HEK293T (cell line): ENCODE results near the gene ANKRD65.
"Not testable (repeated sequence)": the region's sequence is repeated elsewhere in the genome, so short reads cannot be mapped to it uniquely, and the experiment has no call there.

Source experiments
- CTCF ChIA-PET: fragments of 350-600 bp; formaldehyde crosslinking; extraction: SDS; loops from one replicate; lab custom pipeline; 2021; ENCODE audit warnings: antibody characterized with exemption, inconsistent platforms; lab: Yijun Ruan, JAX
- POLR2A ChIA-PET: fragments of 350-600 bp; formaldehyde crosslinking; extraction: SDS; loops from one replicate; lab custom pipeline; 2020; ENCODE audit warnings: antibody characterized with exemption, inconsistent platforms; lab: Yijun Ruan, JAX
- DNase-seq: peaks from one replicate; pipeline ENCODE4 v3.0.0; 2012; ENCODE audit warnings: mixed read lengths; ENCODE audit errors: extremely low spot score
- ARNT ChIP-seq: fragments of 450-650 bp; IDR thresholded peaks from 2 replicates; pipeline ENCODE4 v1.6.1; 2017; ENCODE audit warnings: mild to moderate bottlenecking
- BHLHE40 ChIP-seq: fragments of 450-650 bp; IDR thresholded peaks from 2 replicates; pipeline ENCODE4 v1.6.1; 2016; ENCODE audit warnings: mild to moderate bottlenecking, moderate library complexity, borderline replicate concordance
- CTBP1 ChIP-seq: fragments of 450-650 bp; IDR thresholded peaks from 2 replicates; pipeline ENCODE4 v1.6.1; 2016; ENCODE audit warnings: borderline replicate concordance
- ELF4 ChIP-seq: fragments of 450-650 bp; IDR thresholded peaks from 2 replicates; pipeline ENCODE4 v1.6.1; 2017; ENCODE audit warnings: antibody characterized with exemption
- FOXA1 ChIP-seq: fragments of 450-650 bp; IDR thresholded peaks from 2 replicates; pipeline ENCODE4 v1.6.1; 2016; ENCODE audit warnings: mild to moderate bottlenecking
- FOXK2 ChIP-seq: fragments of 450-650 bp; IDR thresholded peaks from 2 replicates; pipeline ENCODE4 v1.6.1; 2016; ENCODE audit warnings: mild to moderate bottlenecking
- FOXM1 ChIP-seq: fragments of 450-650 bp; IDR thresholded peaks from 2 replicates; pipeline ENCODE4 v1.6.1; 2017; ENCODE audit warnings: mild to moderate bottlenecking, borderline replicate concordance
- HDGF ChIP-seq: fragments of 450-650 bp; IDR thresholded peaks from 2 replicates; pipeline ENCODE4 v1.6.1; 2017; ENCODE audit warnings: antibody characterized with exemption, borderline replicate concordance
- L3MBTL2 ChIP-seq: fragments of 450-650 bp; conservative IDR thresholded peaks from 2 replicates; pipeline ENCODE4 v1.6.1; 2016; ENCODE audit warnings: mild to moderate bottlenecking
- LEF1 ChIP-seq: fragments of 450-650 bp; IDR thresholded peaks from 2 replicates; pipeline ENCODE4 v1.6.1; 2017; ENCODE audit warnings: mild to moderate bottlenecking, borderline replicate concordance
- NFRKB ChIP-seq: fragments of 450-650 bp; IDR thresholded peaks from 2 replicates; pipeline ENCODE4 v1.6.1; 2016; ENCODE audit warnings: mild to moderate bottlenecking, moderate library complexity
- PKNOX1 ChIP-seq: fragments of 450-650 bp; IDR thresholded peaks from 2 replicates; pipeline ENCODE4 v1.6.1; 2016
- SP1 ChIP-seq: fragments of 450-650 bp; IDR thresholded peaks from 2 replicates; pipeline ENCODE4 v1.6.1; 2017
- SUZ12 ChIP-seq: fragments of 450-650 bp; IDR thresholded peaks from 2 replicates; pipeline ENCODE4 v1.6.1; 2016; ENCODE audit warnings: mild to moderate bottlenecking
- TARDBP ChIP-seq: fragments of 450-650 bp; IDR thresholded peaks from 2 replicates; pipeline ENCODE4 v1.6.1; 2016
- ZNF384 ChIP-seq: fragments of 450-650 bp; IDR thresholded peaks from 2 replicates; pipeline ENCODE4 v1.6.1; 2016

ANKRD65 gene

GRCh38 chr1:1390675-1391074 is 30.4 kb downstream of the ANKRD65 start:
- CTCF ChIA-PET = interaction anchor here (2.5 kb wide), 1 partner anchor 12 kb away, joined by 9 read pairs; no protein-coding TSS in a partner anchor
- no peak for DNase-seq
- POLR2A ChIA-PET = interaction anchor here (1.8 kb wide), 1 partner anchor 8 kb away, joined by 7 read pairs; the partner anchor contains the start of gene CCNL2
- TF ChIP-seq HDGF (no peak), FOXM1 (no peak), LEF1 (no peak), NFRKB (no peak), ELF4 (no peak), BHLHE40 (no peak), SP1 (no peak), FOXK2 (no peak), TARDBP (no peak), FOXA1 (no peak), ARNT (no peak), ZNF384 (no peak), PKNOX1 (no peak), L3MBTL2 (no peak)

GRCh38 chr1:1388078-1388472 is 33.0 kb downstream of the ANKRD65 start:
- TF ChIP-seq BHLHE40 (no peak), ELF4 (no peak), L3MBTL2 (no peak), NFRKB (no peak), HDGF (no peak), ZNF384 (no peak), ARNT (no peak), PKNOX1 (no peak), FOXK2 (no peak), FOXA1 (no peak), SP1 (no peak), LEF1 (no peak), CTBP1 (no peak), FOXM1 (no peak)
- ChIA-PET CTCF (interaction anchor here (0.6 kb wide), 1 partner anchor 87 kb away, joined by 3 read pairs; no protein-coding TSS in a partner anchor), POLR2A (interaction anchor here (1.0 to 1.7 kb wide), 3 partner anchors 11 to 20 kb away, joined by 4 to 5 read pairs (median 5); partner anchors contain the start of genes AURKAIP1 and CCNL2)

GRCh38 chr1:1387098-1388077 is 33.7 kb downstream of the ANKRD65 start:
- TF ChIP-seq ZNF384 (no peak), HDGF (no peak), SP1 (no peak), FOXM1 (no peak), PKNOX1 (no peak), ARNT (no peak)
- CTCF ChIA-PET = interaction anchor here (0.6 kb wide), 1 partner anchor 86 kb away, joined by 3 read pairs; no protein-coding TSS in a partner anchor
- POLR2A ChIA-PET = interaction anchor here (1.0 to 1.7 kb wide), 3 partner anchors 12 to 20 kb away, joined by 4 to 5 read pairs (median 5); partner anchors contain the start of genes AURKAIP1 and CCNL2
- no peak for DNase-seq

More at GRCh38 chr1:1388078-1388472, 33.0 kb downstream of the ANKRD65 start:
- DNase-seq = no peak

- TF ChIP-seq TARDBP (no peak), FOXM1 (no peak), ZNF384 (no peak), SUZ12 (no peak), PKNOX1 (no peak), CTBP1 (no peak), FOXK2 (no peak)
- POLR2A ChIA-PET = interaction anchor here (1.3 to 1.9 kb wide), 2 partner anchors 10 to 13 kb away, joined by 4 to 6 read pairs; partner anchors contain the start of genes AURKAIP1 and CCNL2
- CTCF ChIA-PET = no interaction called here
- DNase-seq = no peak
Observed at GRCh38 chr1:1385931-1386330, 35.1 kb downstream of the ANKRD65 start.

GRCh38 chr1:1385339-1385738 is 35.7 kb downstream of the ANKRD65 start:
- POLR2A ChIA-PET = interaction anchor here (1.3 to 1.9 kb wide), 2 partner anchors 9 to 14 kb away, joined by 4 to 6 read pairs; partner anchors contain the start of genes AURKAIP1 and CCNL2
- CTCF ChIA-PET, DNase-seq: not testable (repeated sequence)
